Caco-2 (cell line): ENCODE data around the gene PLET1. TPM values are rescaled to one million over a fixed set of nuclear protein-coding genes. Genes with fewer than 3 reads are reported as not detected.
"Not testable (repeated sequence)": the region's sequence is repeated elsewhere in the genome, so short reads cannot be mapped to it uniquely, and the experiment has no call there.

Source experiments
- BruUV-seq: library from RNA; stranded (reverse); fragments of 400-500 nt; replicated peaks from 2 replicates; lab custom pipeline; 2021; lab: Mats Ljungman, UMichigan
- CTCF ChIA-PET: fragments of 300-600 bp; sonication (Branson Sonifier 250); formaldehyde crosslinking; loops from one replicate; lab custom pipeline; 2022; ENCODE audit warnings: antibody characterized with exemption; lab: Charles Lee
- POLR2A ChIA-PET: fragments of 300-600 bp; sonication (Branson Sonifier 250); formaldehyde crosslinking; loops from one replicate; lab custom pipeline; 2022; ENCODE audit warnings: antibody characterized with exemption; lab: Charles Lee
- DNase-seq, 2 experiments: peaks; one replicate each; pipeline versions ENCODE4 v3.0.0 to v3.0.0-alpha.2; 2020 to 2022
- H3K27me3 ChIP-seq: replicated peaks from 2 replicates; pipeline ENCODE4 v1.6.0; 2011; ENCODE audit warnings: low read length; ENCODE audit not compliant: control insufficient read depth, insufficient read depth
- H3K36me3 ChIP-seq: 2 replicates; pipeline ENCODE4 v1.5.1; 2011; ENCODE audit warnings: low read length; ENCODE audit not compliant: control insufficient read depth, insufficient read depth
- H3K4me1 ChIP-seq: fragments of 250-450 bp; sonication (Bioruptor Pico); 2 replicates; pipeline ENCODE4 v1.5.1; 2020; ENCODE audit warnings: mild to moderate bottlenecking
- H3K4me3 ChIP-seq: 2 replicates; pipeline ENCODE4 v1.5.1; 2011; ENCODE audit warnings: low read depth, mild to moderate bottlenecking, control low read depth, low read length
- H3K9me3 ChIP-seq: fragments of 250-450 bp; sonication (Bioruptor Pico); 2 replicates; pipeline ENCODE4 v1.5.1; 2020; ENCODE audit warnings: mild to moderate bottlenecking, moderate library complexity
- H3K27ac Mint-ChIP-seq: one replicate; pipeline ENCODE4 v1.8.0; 2022; ENCODE audit warnings: mixed read lengths; ENCODE audit not compliant: unreplicated experiment
- H3K27me3 Mint-ChIP-seq: one replicate; pipeline ENCODE4 v1.8.0; 2022; ENCODE audit warnings: mixed read lengths; ENCODE audit not compliant: insufficient read depth, unreplicated experiment
- H3K36me3 Mint-ChIP-seq: one replicate; pipeline ENCODE4 v1.8.0; 2022; ENCODE audit warnings: mild to moderate bottlenecking, mixed read lengths; ENCODE audit not compliant: insufficient read depth, unreplicated experiment
- H3K4me1 Mint-ChIP-seq: one replicate; pipeline ENCODE4 v1.8.0; 2022; ENCODE audit warnings: low read depth, mixed read lengths; ENCODE audit not compliant: unreplicated experiment
- H3K4me3 Mint-ChIP-seq: one replicate; pipeline ENCODE4 v1.8.0; 2022; ENCODE audit warnings: mild to moderate bottlenecking, moderate library complexity, mixed read lengths; ENCODE audit not compliant: unreplicated experiment
- H3K9me3 Mint-ChIP-seq: one replicate; pipeline ENCODE4 v1.8.0; 2022; ENCODE audit warnings: mixed read lengths; ENCODE audit not compliant: unreplicated experiment
- intact Hi-C: fragments of 100-400 bp; cut with micrococcal nuclease; formaldehyde crosslinking; loops from one replicate; pipeline ENCODE4 v1.10.0; 2022; ENCODE audit not compliant: unreplicated experiment
- total RNA-seq: library from RNA; stranded (reverse); gene quantifications from 2 replicates; pipeline ENCODE4 v1.2.3, GENCODE V29; 2022
- TF ChIP-seq, protein P1 (sequence below), 2 experiments: fragments of 200-600 bp in 1 of 2; IDR thresholded peaks; 1 replicate in 1 of 2; 2 replicates in 1 of 2; pipeline versions ENCODE4 v1.5.1 to v1.8.0; 2011 to 2022; ENCODE audit warnings: antibody characterized with exemption in 1 of 2, control low read depth in 1 of 2, inconsistent platforms in 1 of 2, low read depth in 1 of 2, low read length in 1 of 2, mild to moderate bottlenecking in 1 of 2, moderate library complexity in 1 of 2; ENCODE audit not compliant: insufficient read depth in 1 of 2, severe bottlenecking in 1 of 2, unreplicated experiment in 1 of 2

The PLET1 gene
- total RNA-seq, 1 experiment from 2014 or later = not detected

DNA sequence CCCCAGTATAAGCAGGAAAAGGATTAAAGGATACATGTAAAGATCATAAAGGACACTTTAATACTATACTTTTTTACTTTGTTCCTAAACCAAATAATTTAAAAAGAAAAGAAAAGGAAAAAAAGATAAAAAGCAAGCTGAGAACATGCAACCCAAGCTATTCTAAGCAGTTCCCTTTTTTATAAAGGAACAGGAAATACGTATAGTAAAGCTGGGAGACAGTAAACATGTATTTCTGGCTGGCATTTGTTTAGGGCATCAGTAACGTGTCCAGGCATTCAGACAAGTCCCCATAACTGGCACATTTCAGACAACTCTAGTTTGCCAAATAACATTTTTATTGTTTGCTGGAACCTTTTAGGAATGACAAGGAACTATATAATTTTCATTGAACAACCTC lies 60.4 kb downstream of the PLET1 start:
- BruUV-seq = no TSS peak
- no peak overlapping the region for H3K4me3 Mint-ChIP-seq
- H3K36me3 ChIP-seq = no peaks in the 10 kb centered on the region
- no peak overlapping the region for H3K27ac Mint-ChIP-seq
- no peak for DNase-seq
- ChIA-PET CTCF (no interaction called here), POLR2A (no interaction called here)
- H3K9me3 ChIP-seq = no peaks in the 10 kb centered on the region
- TF ChIP-seq, protein P1, sequence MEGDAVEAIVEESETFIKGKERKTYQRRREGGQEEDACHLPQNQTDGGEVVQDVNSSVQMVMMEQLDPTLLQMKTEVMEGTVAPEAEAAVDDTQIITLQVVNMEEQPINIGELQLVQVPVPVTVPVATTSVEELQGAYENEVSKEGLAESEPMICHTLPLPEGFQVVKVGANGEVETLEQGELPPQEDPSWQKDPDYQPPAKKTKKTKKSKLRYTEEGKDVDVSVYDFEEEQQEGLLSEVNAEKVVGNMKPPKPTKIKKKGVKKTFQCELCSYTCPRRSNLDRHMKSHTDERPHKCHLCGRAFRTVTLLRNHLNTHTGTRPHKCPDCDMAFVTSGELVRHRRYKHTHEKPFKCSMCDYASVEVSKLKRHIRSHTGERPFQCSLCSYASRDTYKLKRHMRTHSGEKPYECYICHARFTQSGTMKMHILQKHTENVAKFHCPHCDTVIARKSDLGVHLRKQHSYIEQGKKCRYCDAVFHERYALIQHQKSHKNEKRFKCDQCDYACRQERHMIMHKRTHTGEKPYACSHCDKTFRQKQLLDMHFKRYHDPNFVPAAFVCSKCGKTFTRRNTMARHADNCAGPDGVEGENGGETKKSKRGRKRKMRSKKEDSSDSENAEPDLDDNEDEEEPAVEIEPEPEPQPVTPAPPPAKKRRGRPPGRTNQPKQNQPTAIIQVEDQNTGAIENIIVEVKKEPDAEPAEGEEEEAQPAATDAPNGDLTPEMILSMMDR (IDR thresholded peaks at IDR 0.05; ENCODE audit: insufficient read depth in 1 of 2, low read depth in 1 of 2, low read length in 1 of 2, severe bottlenecking in 1 of 2, unreplicated experiment in 1 of 2) = no peak
- peaks cover 9% of the 10 kb centered on the region; the same call in 1 of the 2 replicates for H3K4me1 ChIP-seq
- no peaks in the 10 kb centered on the region for H3K36me3 Mint-ChIP-seq
- H3K4me3 ChIP-seq = no peak overlapping the region
- intact Hi-C loops = no loop called here
- H3K4me1 Mint-ChIP-seq = no peaks in the 10 kb centered on the region
- no peaks in the 10 kb centered on the region for H3K9me3 Mint-ChIP-seq
- H3K27me3 Mint-ChIP-seq = peaks cover 2% of the 10 kb centered on the region
- H3K27me3 ChIP-seq = no peaks in the 10 kb centered on the region

DNA sequence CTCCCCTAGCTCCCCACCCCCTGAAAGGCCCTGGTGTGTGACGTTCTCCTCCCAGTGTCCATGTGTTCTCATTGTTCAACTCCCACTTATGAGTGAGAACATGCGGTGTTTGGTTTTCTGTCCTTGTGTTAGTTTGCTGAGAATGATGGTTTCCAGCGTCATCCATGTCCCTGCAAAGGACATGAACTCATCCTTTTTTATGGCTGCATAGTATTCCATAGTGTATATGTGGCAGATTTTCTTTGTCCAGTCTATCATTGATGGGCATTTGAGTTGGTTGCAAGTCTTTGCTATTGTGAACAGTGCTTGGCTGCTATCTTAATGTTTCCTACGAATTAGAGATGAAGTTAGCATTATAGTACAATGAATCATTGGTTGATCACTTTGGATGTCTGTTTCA lies 61.6 kb downstream of the PLET1 start:
- H3K4me3 Mint-ChIP-seq, H3K9me3 Mint-ChIP-seq, H3K27me3 ChIP-seq, BruUV-seq, DNase-seq, H3K27ac Mint-ChIP-seq, H3K4me1 ChIP-seq, POLR2A ChIA-PET, H3K27me3 Mint-ChIP-seq, H3K4me3 ChIP-seq, H3K36me3 ChIP-seq, H3K36me3 Mint-ChIP-seq, H3K4me1 Mint-ChIP-seq, H3K9me3 ChIP-seq, intact Hi-C loops, CTCF ChIA-PET: not testable (repeated sequence)

Other genes with a start within 250 kb of the PLET1 start
- 99.3 and 100.0 TPM in 2 replicates for gene DLAT, start 235.5 kb downstream of the PLET1 start, total RNA-seq
- gene PIH1D2, start 186.8 kb downstream of the PLET1 start, total RNA-seq = 2.6 and 2.7 TPM in 2 replicates
- 36.9 and 37.4 TPM in 2 replicates for gene NKAPD1, start 186.6 kb downstream of the PLET1 start, total RNA-seq
- 147 and 154 TPM in 2 replicates for gene TIMM8B, start 174.1 kb downstream of the PLET1 start, total RNA-seq
- gene SDHD, start 174.0 kb downstream of the PLET1 start, total RNA-seq = 157 and 166 TPM in 2 replicates
- gene IL18, start 96.8 kb downstream of the PLET1 start, total RNA-seq = 32.8 and 36.5 TPM in 2 replicates
- not detected in 2 replicates for gene TEX12, start 93.5 kb downstream of the PLET1 start, total RNA-seq
- 1.3 and 2.2 TPM in 2 replicates for gene BCO2, start 85.3 kb downstream of the PLET1 start, total RNA-seq
- gene PTS, start 34.4 kb downstream of the PLET1 start, total RNA-seq = 78.0 and 79.5 TPM in 2 replicates